Right lobe of liver (tissue), 4 donors: ENCODE results near the gene EGLN2.

Experiments
- CTCF ChIP-seq, 4 donors: fragments of 200-600 bp in 3 of 4; fragments of 450-650 bp in 1 of 4; IDR thresholded peaks; one replicate each; pipeline versions ENCODE4 v1.5.1 to v1.8.0; 2016 to 2022; ENCODE audit warnings: antibody characterized with exemption in 4 of 4, mild to moderate bottlenecking in 2 of 4
- POLR2A ChIP-seq: fragments of 450-650 bp; IDR thresholded peaks from one replicate; pipeline ENCODE4 v1.6.1; 2017; ENCODE audit warnings: antibody characterized with exemption, mild to moderate bottlenecking
- donor health status: DM: no; HTN: no; CAD: no.
- donor health status: DM: no; HTN: no; CAD: no.
- donor health status: DM: no; HTN: yes; CAD: no.

- TF ChIP-seq CTCF (IDR thresholded peaks at IDR 0.05): no peak
- no peak for TF ChIP-seq POLR2A
Measured at GRCh38 chr19:40756502-40757110, 42.4 kb upstream of the EGLN2 start.
